ENCODE data around the gene FSCN2.

Gene FSCN2

DNA sequence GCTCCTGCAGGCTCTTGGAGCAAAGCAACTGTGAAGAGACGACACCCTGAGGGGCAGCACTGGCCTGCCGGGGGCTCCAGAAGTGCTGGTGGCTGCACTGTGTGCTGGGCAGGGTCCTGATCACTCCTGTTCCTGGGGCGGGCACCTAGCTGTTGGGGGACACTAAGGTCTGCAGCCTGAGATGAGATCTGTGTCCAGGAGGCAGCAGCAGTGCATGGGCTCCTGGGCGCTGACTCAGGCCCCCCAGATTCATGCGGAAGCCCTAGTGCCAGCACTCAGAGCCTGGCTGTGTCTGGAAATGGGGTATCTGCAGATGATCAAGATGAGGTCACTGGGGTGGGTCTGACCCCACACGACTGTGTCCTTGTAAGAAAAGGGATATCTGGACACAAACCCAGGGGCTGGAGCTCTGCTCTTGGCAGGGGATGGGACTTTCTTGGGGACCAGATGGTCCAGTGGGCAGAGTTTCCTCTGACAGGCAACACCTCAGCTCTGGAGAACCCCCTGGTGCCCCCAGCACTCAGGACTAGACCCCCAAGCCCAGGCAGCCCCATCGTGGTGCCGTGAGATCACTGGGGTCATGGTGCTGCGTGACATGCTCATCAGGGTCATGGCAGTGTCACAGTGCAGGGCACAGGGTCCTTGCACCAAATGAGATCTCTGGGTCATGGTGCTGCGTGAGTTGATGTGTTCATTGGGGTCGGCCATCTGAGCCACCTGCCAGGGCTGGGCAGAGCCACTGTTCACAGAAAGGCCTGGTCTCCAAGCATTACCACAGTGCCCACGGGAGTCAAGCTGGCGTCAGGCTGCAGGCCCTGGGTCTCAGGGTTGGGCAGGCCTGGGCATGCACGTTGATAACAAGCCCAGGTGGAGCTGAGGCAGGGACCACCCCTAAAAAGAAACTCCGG lies 14.5 kb downstream of the FSCN2 start:
- peaks cover 24 to 73% of the 10 kb centered on the region in 2 donors for H3K36me3 ChIP-seq (ENCODE audit: control insufficient read depth in 1 of 2, insufficient read depth in 2 of 2, low read length in 2 of 2)
- H3K9me3 ChIP-seq (ENCODE audit: control insufficient read depth in 1 of 2, low read length in 2 of 2): no peaks in the 10 kb centered on the region
- peaks cover 0 to 2% of the 10 kb centered on the region in 2 donors for H3K4me1 ChIP-seq (ENCODE audit: control insufficient read depth in 1 of 2, insufficient read depth in 2 of 2, low read length in 2 of 2)
- H3K9ac ChIP-seq (ENCODE audit: low read depth in 1 of 2, low read length in 2 of 2): no peak overlapping the region
- peaks cover 0 to 4% of the 10 kb centered on the region in 2 donors for H3K27me3 ChIP-seq (ENCODE audit: control insufficient read depth in 1 of 2, insufficient read depth in 2 of 2, low read length in 2 of 2)
- H3K27ac ChIP-seq (ENCODE audit: low read depth, low read length): no peak overlapping the region
- H3K4me3 ChIP-seq (ENCODE audit: low read depth in 1 of 2, low read length in 2 of 2): no peak overlapping the region

DNA sequence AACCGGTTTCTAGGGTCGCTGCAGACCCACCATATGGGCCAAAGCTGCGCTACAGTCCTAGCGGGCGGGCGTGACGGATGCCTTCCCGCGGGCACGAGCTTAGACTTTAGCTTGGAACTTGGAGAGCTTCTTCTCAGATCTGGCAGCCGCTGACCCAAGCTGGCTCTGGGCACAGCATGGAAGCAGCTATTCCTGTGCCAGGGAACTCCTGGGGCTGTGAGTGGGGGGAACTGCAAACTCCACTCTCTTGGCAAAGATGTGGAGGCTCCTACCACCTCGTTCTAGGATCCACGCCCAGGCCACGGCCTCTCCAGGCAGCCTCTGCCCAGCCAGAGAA lies 15.1 kb downstream of the FSCN2 start:
- no peak overlapping the region for H3K9ac ChIP-seq (ENCODE audit: low read depth in 1 of 2, low read length in 2 of 2)
- H3K27ac ChIP-seq (ENCODE audit: low read depth, low read length): no peak overlapping the region
- peaks cover 24 to 79% of the 10 kb centered on the region in 2 donors for H3K36me3 ChIP-seq (ENCODE audit: control insufficient read depth in 1 of 2, insufficient read depth in 2 of 2, low read length in 2 of 2)
- no peak overlapping the region for H3K4me3 ChIP-seq (ENCODE audit: low read depth in 1 of 2, low read length in 2 of 2)
- H3K9me3 ChIP-seq (ENCODE audit: control insufficient read depth in 1 of 2, low read length in 2 of 2): no peaks in the 10 kb centered on the region
- no peaks in the 10 kb centered on the region for H3K27me3 ChIP-seq (ENCODE audit: control insufficient read depth in 1 of 2, insufficient read depth in 2 of 2, low read length in 2 of 2)
- H3K4me1 ChIP-seq (ENCODE audit: control insufficient read depth in 1 of 2, insufficient read depth in 2 of 2, low read length in 2 of 2): no peaks in the 10 kb centered on the region

DNA sequence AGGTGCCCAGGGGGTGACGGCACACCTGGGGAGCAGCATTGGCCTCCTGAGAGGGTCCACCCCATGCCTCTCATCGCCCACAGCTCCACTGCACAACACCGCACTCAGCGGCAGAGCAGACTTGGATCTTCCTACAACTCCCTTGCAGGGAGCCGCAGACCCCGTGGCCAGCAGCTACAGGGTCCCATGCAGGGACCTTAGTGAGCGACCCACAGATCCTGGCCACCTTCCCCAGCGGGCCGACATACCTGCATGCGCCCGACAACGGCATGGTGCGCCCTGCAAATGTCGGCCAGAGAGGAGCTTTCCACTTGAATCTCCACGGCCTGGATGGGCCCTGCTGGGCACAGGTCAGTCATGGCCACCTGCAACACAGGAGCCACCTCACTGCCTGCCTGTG lies 15.6 kb downstream of the FSCN2 start:
- Histone ChIP-seq H3K9ac (ENCODE audit: low read depth in 1 of 2, low read length in 2 of 2) (no peak overlapping the region), H3K27ac (ENCODE audit: low read depth, low read length) (no peak overlapping the region), H3K27me3 (ENCODE audit: control insufficient read depth in 1 of 2, insufficient read depth in 2 of 2, low read length in 2 of 2) (no peaks in the 10 kb centered on the region), H3K4me1 (ENCODE audit: control insufficient read depth in 1 of 2, insufficient read depth in 2 of 2, low read length in 2 of 2) (no peaks in the 10 kb centered on the region), H3K4me3 (ENCODE audit: low read depth in 1 of 2, low read length in 2 of 2) (no peak overlapping the region), H3K36me3 (ENCODE audit: control insufficient read depth in 1 of 2, insufficient read depth in 2 of 2, low read length in 2 of 2) (peaks cover 24 to 80% of the 10 kb centered on the region in 2 donors), H3K9me3 (ENCODE audit: control insufficient read depth in 1 of 2, low read length in 2 of 2) (no peaks in the 10 kb centered on the region)

DNA sequence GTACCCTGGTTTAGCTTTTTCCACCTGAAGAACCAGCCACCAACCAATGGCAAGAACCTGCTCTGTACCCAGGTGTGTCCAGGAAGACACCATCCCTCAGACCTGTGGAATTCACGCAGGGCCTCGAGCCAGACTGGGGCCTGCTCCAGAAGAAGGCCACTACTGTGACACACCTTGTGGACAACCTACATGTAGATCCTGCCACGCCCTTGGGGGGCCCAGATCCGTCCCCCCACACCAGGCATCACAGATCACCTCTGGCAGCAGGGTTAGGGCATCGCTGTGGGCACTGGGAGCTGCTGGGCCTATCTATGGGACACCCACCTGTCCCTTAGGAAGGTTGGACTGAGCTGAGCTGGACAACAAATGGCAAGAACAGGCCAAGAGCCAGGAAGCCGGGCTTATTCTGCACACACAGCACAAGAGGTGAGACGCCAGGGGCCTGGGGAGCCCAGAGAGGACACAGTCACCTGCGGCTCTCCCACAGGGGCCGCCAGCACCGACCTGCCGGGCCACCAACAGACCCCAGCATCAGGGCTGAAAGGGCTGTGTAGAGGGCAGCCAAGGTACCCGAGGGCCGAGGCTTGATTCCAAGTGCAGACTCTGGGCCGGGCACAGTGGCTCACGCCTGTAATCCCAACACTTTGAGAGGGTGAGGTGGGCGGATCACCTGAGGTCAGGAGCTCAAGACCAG lies 16.3 kb downstream of the FSCN2 start:
- H3K27me3 ChIP-seq (ENCODE audit: control insufficient read depth in 1 of 2, insufficient read depth in 2 of 2, low read length in 2 of 2): no peaks in the 10 kb centered on the region
- H3K27ac ChIP-seq (ENCODE audit: low read depth, low read length): no peak overlapping the region
- H3K9me3 ChIP-seq (ENCODE audit: control insufficient read depth in 1 of 2, low read length in 2 of 2): no peaks in the 10 kb centered on the region
- H3K36me3 ChIP-seq (ENCODE audit: control insufficient read depth in 1 of 2, insufficient read depth in 2 of 2, low read length in 2 of 2): peaks cover 24 to 85% of the 10 kb centered on the region in 2 donors
- no peak overlapping the region for H3K9ac ChIP-seq (ENCODE audit: low read depth in 1 of 2, low read length in 2 of 2)
- no peak overlapping the region for H3K4me3 ChIP-seq (ENCODE audit: low read depth in 1 of 2, low read length in 2 of 2)
- H3K4me1 ChIP-seq (ENCODE audit: control insufficient read depth in 1 of 2, insufficient read depth in 2 of 2, low read length in 2 of 2): no peaks in the 10 kb centered on the region

DNA sequence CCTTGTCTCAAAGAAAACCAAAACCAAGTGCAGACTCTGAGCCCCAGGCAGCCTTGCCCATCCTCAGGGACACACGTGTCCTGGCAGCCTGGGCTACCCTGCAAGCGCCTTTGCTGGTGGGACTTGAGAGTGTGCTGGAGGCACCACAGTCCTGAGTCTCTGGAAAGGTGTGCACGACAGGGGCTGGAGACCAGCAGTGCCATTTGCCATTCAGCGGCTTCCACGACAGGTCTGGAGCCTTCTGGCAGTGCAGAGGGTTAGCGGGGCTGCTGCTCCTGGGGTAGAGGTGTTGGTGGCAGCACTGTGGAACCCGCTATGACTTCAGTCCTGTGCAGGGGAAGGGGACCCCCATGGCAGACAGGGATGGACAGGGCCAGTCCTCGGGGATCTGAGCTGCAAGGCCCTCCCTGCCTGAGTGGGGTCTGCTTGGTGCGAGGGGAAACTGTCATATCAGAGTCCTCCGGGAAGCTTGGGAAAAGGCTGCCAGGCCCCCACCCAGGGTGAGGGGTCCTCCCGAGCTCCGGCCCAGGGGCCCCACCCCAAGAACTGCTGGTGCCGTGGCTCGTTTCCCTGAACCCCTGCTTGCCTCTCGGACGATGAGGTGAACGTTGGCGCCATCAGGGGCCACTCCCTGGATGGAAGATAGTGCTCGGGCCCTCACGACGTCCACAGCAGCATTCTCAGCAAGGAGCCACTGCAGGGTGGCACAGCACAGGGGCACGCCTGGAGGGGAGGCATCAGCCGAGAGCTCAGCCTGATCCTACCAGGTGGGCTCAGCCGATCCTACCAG lies 17.2 kb downstream of the FSCN2 start:
- no peak overlapping the region for H3K27ac ChIP-seq (ENCODE audit: low read depth, low read length)
- H3K9ac ChIP-seq (ENCODE audit: low read depth in 1 of 2, low read length in 2 of 2): no peak overlapping the region
- peaks cover 24 to 81% of the 10 kb centered on the region in 2 donors for H3K36me3 ChIP-seq (ENCODE audit: control insufficient read depth in 1 of 2, insufficient read depth in 2 of 2, low read length in 2 of 2)
- H3K9me3 ChIP-seq (ENCODE audit: control insufficient read depth in 1 of 2, low read length in 2 of 2): no peaks in the 10 kb centered on the region
- no peak overlapping the region for H3K4me3 ChIP-seq (ENCODE audit: low read depth in 1 of 2, low read length in 2 of 2)
- H3K4me1 ChIP-seq (ENCODE audit: control insufficient read depth in 1 of 2, insufficient read depth in 2 of 2, low read length in 2 of 2): no peaks in the 10 kb centered on the region
- H3K27me3 ChIP-seq (ENCODE audit: control insufficient read depth in 1 of 2, insufficient read depth in 2 of 2, low read length in 2 of 2): no peaks in the 10 kb centered on the region

DNA sequence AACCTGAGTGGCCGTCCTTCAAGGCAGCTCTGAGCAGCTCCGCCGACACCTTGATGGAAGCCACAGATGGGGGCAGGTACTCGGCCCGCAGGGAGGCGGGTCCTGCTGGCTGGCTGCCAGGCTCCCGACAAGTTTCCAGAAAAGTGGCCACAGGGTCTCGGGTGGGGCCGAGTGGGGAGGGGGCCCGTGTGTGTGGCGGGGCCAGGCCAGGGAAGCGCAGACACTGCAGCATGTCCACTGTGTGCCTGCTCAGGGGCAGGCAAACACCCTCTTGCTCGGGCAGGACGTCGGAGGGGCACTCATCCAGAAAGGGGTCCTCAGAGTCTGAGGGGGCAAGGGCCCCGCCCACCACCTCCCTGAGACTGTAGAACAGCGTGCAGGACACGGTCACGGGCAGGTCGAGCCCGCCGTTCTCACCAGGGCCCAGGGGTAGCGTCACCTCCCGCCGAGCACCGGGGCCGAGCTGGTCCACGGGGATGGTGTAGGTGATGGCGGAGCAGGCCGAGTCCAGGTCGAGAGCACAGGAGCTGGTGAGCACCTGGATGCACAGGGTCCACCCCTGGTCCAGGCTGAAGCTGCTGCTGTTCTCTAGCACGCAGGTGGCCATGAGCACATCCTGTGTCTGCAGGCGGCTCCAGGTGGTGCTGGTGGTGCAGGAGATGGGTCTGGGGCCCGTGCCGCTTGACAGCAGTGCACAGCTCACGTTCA lies 18.9 kb downstream of the FSCN2 start:
- Histone ChIP-seq H3K9ac (ENCODE audit: low read depth in 1 of 2, low read length in 2 of 2) (no peak overlapping the region), H3K27me3 (ENCODE audit: control insufficient read depth in 1 of 2, insufficient read depth in 2 of 2, low read length in 2 of 2) (no peaks in the 10 kb centered on the region), H3K9me3 (ENCODE audit: control insufficient read depth in 1 of 2, low read length in 2 of 2) (no peaks in the 10 kb centered on the region), H3K36me3 (ENCODE audit: control insufficient read depth in 1 of 2, insufficient read depth in 2 of 2, low read length in 2 of 2) (peaks cover 24 to 75% of the 10 kb centered on the region in 2 donors), H3K4me1 (ENCODE audit: control insufficient read depth in 1 of 2, insufficient read depth in 2 of 2, low read length in 2 of 2) (peaks cover 4 to 10% of the 10 kb centered on the region in 2 donors), H3K4me3 (ENCODE audit: low read depth in 1 of 2, low read length in 2 of 2) (no peak overlapping the region), H3K27ac (ENCODE audit: low read depth, low read length) (no peak overlapping the region)

DNA sequence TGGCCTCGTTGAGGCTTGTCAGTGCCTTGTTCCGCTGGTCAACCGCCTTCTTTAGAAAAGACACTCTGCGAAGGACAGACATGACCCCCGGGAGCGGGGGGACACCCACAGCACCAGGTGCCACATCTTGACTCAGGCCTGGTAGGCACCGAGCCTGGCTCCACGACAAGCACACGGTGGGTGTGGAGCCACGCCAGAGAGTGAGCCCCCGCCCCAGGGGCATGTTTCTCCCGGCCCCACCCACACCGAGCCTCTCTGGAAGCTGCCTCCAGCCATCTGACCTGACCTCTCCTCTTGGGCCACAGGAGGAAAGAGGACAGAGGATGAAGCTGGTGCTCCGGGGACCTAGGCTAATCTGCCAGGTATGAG lies 19.4 kb downstream of the FSCN2 start:
- Histone ChIP-seq H3K27me3 (ENCODE audit: control insufficient read depth in 1 of 2, insufficient read depth in 2 of 2, low read length in 2 of 2) (no peaks in the 10 kb centered on the region), H3K36me3 (ENCODE audit: control insufficient read depth in 1 of 2, insufficient read depth in 2 of 2, low read length in 2 of 2) (peaks cover 24 to 71% of the 10 kb centered on the region in 2 donors), H3K27ac (ENCODE audit: low read depth, low read length) (no peak overlapping the region), H3K9ac (ENCODE audit: low read depth in 1 of 2, low read length in 2 of 2) (no peak overlapping the region), H3K9me3 (ENCODE audit: control insufficient read depth in 1 of 2, low read length in 2 of 2) (no peaks in the 10 kb centered on the region), H3K4me1 (ENCODE audit: control insufficient read depth in 1 of 2, insufficient read depth in 2 of 2, low read length in 2 of 2) (peaks cover 4 to 10% of the 10 kb centered on the region in 2 donors), H3K4me3 (ENCODE audit: low read depth in 1 of 2, low read length in 2 of 2) (no peak overlapping the region)

DNA sequence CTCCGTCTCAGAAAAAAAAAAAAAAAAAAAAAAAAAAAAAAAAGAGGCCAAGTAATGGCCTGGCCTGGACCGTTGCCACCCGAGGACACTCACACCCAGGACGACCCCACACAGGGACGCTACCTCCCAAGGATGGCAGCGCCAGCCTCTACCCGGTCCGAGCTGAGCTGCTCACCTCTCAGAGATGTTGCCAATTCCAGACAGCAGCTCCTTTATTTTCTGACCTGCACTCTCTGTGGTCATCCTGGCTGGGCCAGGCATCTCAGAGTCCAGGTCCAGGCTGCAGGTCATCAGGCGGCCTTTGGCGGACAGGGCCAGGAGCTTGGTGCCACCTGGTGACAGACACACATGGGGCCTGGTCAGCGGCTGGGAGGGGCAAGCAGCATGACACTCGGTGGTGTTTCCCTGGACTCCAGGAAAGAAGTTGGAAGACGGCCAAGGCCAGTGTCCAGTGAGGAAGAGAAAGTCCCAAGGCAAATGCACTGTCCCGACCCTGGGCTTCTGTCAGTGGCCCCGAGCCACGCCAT lies 20.9 kb downstream of the FSCN2 start:
- Histone ChIP-seq H3K4me3 (ENCODE audit: low read depth in 1 of 2, low read length in 2 of 2) (no peak overlapping the region), H3K4me1 (ENCODE audit: control insufficient read depth in 1 of 2, insufficient read depth in 2 of 2, low read length in 2 of 2) (peaks cover 14 to 25% of the 10 kb centered on the region in 2 donors), H3K27ac (ENCODE audit: low read depth, low read length) (no peak overlapping the region), H3K9me3 (ENCODE audit: control insufficient read depth in 1 of 2, low read length in 2 of 2) (no peaks in the 10 kb centered on the region), H3K9ac (ENCODE audit: low read depth in 1 of 2, low read length in 2 of 2) (no peak overlapping the region), H3K27me3 (ENCODE audit: control insufficient read depth in 1 of 2, insufficient read depth in 2 of 2, low read length in 2 of 2) (no peaks in the 10 kb centered on the region), H3K36me3 (ENCODE audit: control insufficient read depth in 1 of 2, insufficient read depth in 2 of 2, low read length in 2 of 2) (peaks cover 13 to 56% of the 10 kb centered on the region in 2 donors)

DNA sequence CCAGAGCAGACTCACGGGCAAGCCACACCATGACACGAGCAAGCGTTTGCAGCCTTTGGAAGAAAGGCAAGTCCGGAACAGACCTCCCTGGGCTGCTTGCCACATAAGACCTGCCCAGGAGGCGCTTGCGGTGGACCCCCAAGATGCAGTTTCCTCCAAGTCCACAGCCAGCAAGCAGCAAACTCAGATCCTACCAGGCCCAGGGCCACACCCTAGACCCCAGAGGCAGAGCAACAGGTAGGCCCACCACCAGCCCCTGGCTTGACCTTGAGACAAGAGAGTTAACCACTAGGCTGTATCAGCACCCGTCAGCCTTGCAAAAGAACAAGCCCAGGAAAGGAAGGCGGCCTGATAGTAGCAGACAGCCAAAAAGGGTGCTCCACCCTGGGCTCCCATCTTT lies 21.6 kb downstream of the FSCN2 start:
- Histone ChIP-seq H3K27me3 (ENCODE audit: control insufficient read depth in 1 of 2, insufficient read depth in 2 of 2, low read length in 2 of 2) (no peaks in the 10 kb centered on the region), H3K9ac (ENCODE audit: low read depth in 1 of 2, low read length in 2 of 2) (no peak overlapping the region), H3K36me3 (ENCODE audit: control insufficient read depth in 1 of 2, insufficient read depth in 2 of 2, low read length in 2 of 2) (peaks cover 9 to 49% of the 10 kb centered on the region in 2 donors), H3K9me3 (ENCODE audit: control insufficient read depth in 1 of 2, low read length in 2 of 2) (no peaks in the 10 kb centered on the region), H3K4me3 (ENCODE audit: low read depth in 1 of 2, low read length in 2 of 2) (no peak overlapping the region), H3K4me1 (ENCODE audit: control insufficient read depth in 1 of 2, insufficient read depth in 2 of 2, low read length in 2 of 2) (peaks cover 14 to 28% of the 10 kb centered on the region in 2 donors), H3K27ac (ENCODE audit: low read depth, low read length) (no peak overlapping the region)

All from duodenal mucosa (tissue), 2 donors.